ENCODE measurements around the gene CD69. TPM values are rescaled to one million over a fixed set of nuclear protein-coding genes. Genes with fewer than 3 reads are reported as not detected.

CD69 gene
- total RNA-seq, 2 experiments from 2014 or later, result 631 to 659 TPM

DNA sequence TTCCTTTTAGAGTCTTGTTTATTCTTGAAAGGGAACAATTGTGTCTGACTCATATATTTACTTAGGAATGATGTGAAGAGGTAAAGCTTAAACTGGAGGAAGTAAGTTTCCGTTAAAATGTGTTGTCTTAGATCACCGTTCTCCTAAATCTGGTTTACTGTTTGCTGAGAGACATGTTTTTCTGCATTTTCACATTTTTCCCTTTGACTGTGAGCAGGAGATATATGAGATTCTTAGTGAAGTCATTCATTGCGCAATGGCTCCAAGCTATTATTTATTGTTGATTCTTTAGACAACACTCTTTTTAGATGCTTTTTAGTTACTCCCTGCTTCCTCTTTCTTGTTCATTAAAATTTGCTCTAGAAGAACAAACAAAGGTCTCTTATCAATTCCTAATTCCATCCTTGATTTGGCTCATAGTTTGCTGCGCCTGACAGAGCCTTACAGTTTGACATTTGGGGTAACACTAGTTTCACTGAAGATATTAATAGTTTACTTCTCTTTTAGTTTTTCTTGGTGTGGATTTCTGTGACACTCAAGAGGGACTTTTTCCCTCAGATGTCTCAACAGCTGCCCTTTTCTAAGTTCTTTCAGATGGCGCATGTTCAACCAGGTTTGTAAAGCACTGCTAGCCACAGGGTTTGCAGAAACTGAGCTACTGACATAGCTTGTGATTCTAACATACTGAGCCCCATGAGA lies 39.2 kb downstream of the CD69 start:
- peaks cover 4% of the 10 kb centered on the region for H3K4me1 Mint-ChIP-seq (ENCODE audit: low read depth)
- ChIA-PET POLR2A (interaction anchor here (0.7 to 1.6 kb wide), 6 partner anchors 11 to 43 kb away, joined by 3 to 7 read pairs (median 4); no protein-coding TSS in a partner anchor), CTCF (interaction anchor here (1.1 to 1.6 kb wide), 3 partner anchors 13 to 87 kb away, joined by 3 to 6 read pairs (median 5); no protein-coding TSS in a partner anchor)
- no peaks in the 10 kb centered on the region for H3K36me3 ChIP-seq (ENCODE audit: insufficient read depth, low read length)
- H3K4me1 ChIP-seq (ENCODE audit: insufficient read depth, low read length), result no peaks in the 10 kb centered on the region
- no peak overlapping the region for H3K4me3 Mint-ChIP-seq
- H3K36me3 Mint-ChIP-seq (ENCODE audit: low read depth), result no peaks in the 10 kb centered on the region
- no peaks in the 10 kb centered on the region for H3K27me3 Mint-ChIP-seq
- DNase-seq (peak in 1 of 14 experiments; percentile 25), ATAC-seq (ENCODE audit: poor library complexity) (no peak)
- H3K27me3 ChIP-seq (ENCODE audit: control insufficient read depth in 1 of 2, insufficient read depth in 2 of 2, low read length in 2 of 2), result peaks cover 0 to 4% of the 10 kb centered on the region in 2 experiments
- H3K27ac Mint-ChIP-seq, result no peak overlapping the region
- H3K4me3 ChIP-seq (ENCODE audit: low read length), result no peak overlapping the region
- TF ChIP-seq, protein P1, sequence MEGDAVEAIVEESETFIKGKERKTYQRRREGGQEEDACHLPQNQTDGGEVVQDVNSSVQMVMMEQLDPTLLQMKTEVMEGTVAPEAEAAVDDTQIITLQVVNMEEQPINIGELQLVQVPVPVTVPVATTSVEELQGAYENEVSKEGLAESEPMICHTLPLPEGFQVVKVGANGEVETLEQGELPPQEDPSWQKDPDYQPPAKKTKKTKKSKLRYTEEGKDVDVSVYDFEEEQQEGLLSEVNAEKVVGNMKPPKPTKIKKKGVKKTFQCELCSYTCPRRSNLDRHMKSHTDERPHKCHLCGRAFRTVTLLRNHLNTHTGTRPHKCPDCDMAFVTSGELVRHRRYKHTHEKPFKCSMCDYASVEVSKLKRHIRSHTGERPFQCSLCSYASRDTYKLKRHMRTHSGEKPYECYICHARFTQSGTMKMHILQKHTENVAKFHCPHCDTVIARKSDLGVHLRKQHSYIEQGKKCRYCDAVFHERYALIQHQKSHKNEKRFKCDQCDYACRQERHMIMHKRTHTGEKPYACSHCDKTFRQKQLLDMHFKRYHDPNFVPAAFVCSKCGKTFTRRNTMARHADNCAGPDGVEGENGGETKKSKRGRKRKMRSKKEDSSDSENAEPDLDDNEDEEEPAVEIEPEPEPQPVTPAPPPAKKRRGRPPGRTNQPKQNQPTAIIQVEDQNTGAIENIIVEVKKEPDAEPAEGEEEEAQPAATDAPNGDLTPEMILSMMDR (IDR thresholded peaks at IDR 0.05), result no peak
- no peaks in the 10 kb centered on the region for H3K9me3 ChIP-seq (ENCODE audit: control insufficient read depth in 1 of 2, insufficient read depth in 1 of 2, low read length in 2 of 2)
- intact Hi-C loops (cut with DNase I, micrococcal nuclease), result no loop called here
- no peaks in the 10 kb centered on the region for H3K9me3 Mint-ChIP-seq
- no peak overlapping the region for H3K27ac ChIP-seq (ENCODE audit: low read depth in 1 of 2, low read length in 2 of 2)

DNA sequence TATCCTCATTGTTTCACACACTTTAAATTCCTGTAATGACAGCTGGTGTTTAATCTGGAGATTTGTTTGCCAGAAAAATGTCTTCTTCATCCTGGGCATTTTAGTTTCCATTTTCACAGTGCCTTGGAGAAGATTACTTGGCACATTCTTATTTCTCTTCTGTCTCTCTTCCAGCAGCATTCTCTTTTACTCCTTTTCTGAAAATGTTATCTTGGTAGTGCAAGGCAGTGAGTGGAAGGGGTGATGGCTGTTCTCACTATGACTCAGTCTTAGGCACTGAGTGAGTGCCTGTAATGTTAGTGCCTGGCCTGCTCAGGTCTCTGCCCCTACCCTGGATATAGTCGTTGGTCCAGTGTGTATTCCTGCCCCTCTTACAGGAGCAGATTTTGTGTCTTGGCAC lies 40.9 kb downstream of the CD69 start:
- H3K36me3 Mint-ChIP-seq (ENCODE audit: low read depth), result no peaks in the 10 kb centered on the region
- ChIA-PET POLR2A (interaction anchor here (1.4 kb wide), 1 partner anchor 23 kb away, joined by 3 read pairs; no protein-coding TSS in a partner anchor), CTCF (no interaction called here)
- ATAC-seq (ENCODE audit: poor library complexity) (no peak), DNase-seq (no peak)
- intact Hi-C loops (cut with DNase I, micrococcal nuclease), result no loop called here
- H3K4me1 Mint-ChIP-seq (ENCODE audit: low read depth), result peaks cover 20% of the 10 kb centered on the region
- Histone ChIP-seq H3K36me3 (ENCODE audit: insufficient read depth, low read length) (no peaks in the 10 kb centered on the region), H3K27me3 (ENCODE audit: control insufficient read depth in 1 of 2, insufficient read depth in 2 of 2, low read length in 2 of 2) (peaks cover 0 to 4% of the 10 kb centered on the region in 2 experiments), H3K27ac (ENCODE audit: low read depth in 1 of 2, low read length in 2 of 2) (no peak overlapping the region), H3K9me3 (ENCODE audit: control insufficient read depth in 1 of 2, insufficient read depth in 1 of 2, low read length in 2 of 2) (no peaks in the 10 kb centered on the region), H3K4me1 (ENCODE audit: insufficient read depth, low read length) (no peaks in the 10 kb centered on the region), H3K4me3 (ENCODE audit: low read length) (no peak overlapping the region)
- no peak overlapping the region for H3K4me3 Mint-ChIP-seq
- H3K9me3 Mint-ChIP-seq, result no peaks in the 10 kb centered on the region
- no peak overlapping the region for H3K27ac Mint-ChIP-seq
- TF ChIP-seq, protein P1 (IDR thresholded peaks at IDR 0.05), result no peak
- no peaks in the 10 kb centered on the region for H3K27me3 Mint-ChIP-seq

DNA sequence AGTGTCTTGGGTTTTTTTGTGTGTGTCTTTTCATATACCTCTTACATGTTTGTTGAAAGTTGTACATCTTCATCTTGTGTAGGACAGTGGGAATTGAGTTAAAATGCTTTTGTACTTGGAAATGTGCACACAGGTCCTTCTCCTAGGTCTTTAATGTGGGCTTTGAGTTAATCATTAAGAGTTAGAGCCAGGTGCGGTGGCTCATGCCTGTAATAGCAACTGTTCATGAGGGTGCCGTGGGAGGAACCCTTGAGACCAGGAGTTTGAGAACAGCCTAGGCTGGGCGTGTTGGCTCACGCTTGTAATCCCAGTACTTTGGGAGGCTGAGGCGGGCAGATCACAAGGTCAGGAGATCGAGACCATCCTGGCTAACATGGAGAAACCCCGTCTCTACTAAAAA lies 41.7 kb downstream of the CD69 start:
- no peak overlapping the region for H3K4me3 ChIP-seq (ENCODE audit: low read length)
- ChIA-PET CTCF (no interaction called here), POLR2A (no interaction called here)
- H3K36me3 ChIP-seq (ENCODE audit: insufficient read depth, low read length), result no peaks in the 10 kb centered on the region
- Mint-ChIP-seq H3K4me3 (no peak overlapping the region), H3K9me3 (no peaks in the 10 kb centered on the region), H3K4me1 (ENCODE audit: low read depth) (peaks cover 20% of the 10 kb centered on the region), H3K36me3 (ENCODE audit: low read depth) (no peaks in the 10 kb centered on the region), H3K27me3 (no peaks in the 10 kb centered on the region), H3K27ac (no peak overlapping the region)
- H3K27me3 ChIP-seq (ENCODE audit: control insufficient read depth in 1 of 2, insufficient read depth in 2 of 2, low read length in 2 of 2), result peaks cover 0 to 4% of the 10 kb centered on the region in 2 experiments
- H3K27ac ChIP-seq (ENCODE audit: low read depth in 1 of 2, low read length in 2 of 2), result no peak overlapping the region
- TF ChIP-seq, protein P1 (IDR thresholded peaks at IDR 0.05), result no peak
- H3K9me3 ChIP-seq (ENCODE audit: control insufficient read depth in 1 of 2, insufficient read depth in 1 of 2, low read length in 2 of 2), result no peaks in the 10 kb centered on the region
- DNase-seq, result no peak
- ATAC-seq (ENCODE audit: poor library complexity), result no peak
- no peaks in the 10 kb centered on the region for H3K4me1 ChIP-seq (ENCODE audit: insufficient read depth, low read length)
- intact Hi-C loops (cut with DNase I, micrococcal nuclease), result no loop called here

All from CD4-positive, alpha-beta T cell (primary cell).